ENCODE results near the gene HTT. TPM values are rescaled to one million over a fixed set of nuclear protein-coding genes. Genes with fewer than 3 reads are reported as not detected.

The HTT gene
- total RNA-seq, 1 experiment from 2014 or later: 44.4 TPM

DNA sequence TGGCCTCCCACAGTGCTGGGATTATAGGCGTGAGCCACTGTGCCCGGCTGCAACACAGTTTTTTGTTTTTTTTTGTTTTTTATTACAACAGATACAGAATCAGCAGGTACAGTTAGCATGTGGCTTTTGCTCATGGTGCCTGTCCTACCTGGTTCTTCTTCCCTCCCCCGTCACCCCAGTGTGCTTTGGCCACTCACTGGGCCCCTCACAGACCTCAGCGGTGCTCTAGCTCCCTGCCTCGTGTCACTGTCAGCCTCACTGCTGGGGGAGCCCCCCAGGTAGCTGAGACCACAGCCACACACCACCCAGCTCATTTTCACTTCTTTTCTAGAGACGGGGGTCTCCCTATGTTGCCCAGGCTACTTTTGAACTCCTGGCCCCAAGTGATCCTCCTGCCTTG is 38.8 kb upstream of the HTT start:
- CTCF ChIA-PET: no interaction called here
- no TSS peak for BruUV-seq (replicated peaks)
- no peak for DNase-seq
- TF ChIP-seq, protein P1, sequence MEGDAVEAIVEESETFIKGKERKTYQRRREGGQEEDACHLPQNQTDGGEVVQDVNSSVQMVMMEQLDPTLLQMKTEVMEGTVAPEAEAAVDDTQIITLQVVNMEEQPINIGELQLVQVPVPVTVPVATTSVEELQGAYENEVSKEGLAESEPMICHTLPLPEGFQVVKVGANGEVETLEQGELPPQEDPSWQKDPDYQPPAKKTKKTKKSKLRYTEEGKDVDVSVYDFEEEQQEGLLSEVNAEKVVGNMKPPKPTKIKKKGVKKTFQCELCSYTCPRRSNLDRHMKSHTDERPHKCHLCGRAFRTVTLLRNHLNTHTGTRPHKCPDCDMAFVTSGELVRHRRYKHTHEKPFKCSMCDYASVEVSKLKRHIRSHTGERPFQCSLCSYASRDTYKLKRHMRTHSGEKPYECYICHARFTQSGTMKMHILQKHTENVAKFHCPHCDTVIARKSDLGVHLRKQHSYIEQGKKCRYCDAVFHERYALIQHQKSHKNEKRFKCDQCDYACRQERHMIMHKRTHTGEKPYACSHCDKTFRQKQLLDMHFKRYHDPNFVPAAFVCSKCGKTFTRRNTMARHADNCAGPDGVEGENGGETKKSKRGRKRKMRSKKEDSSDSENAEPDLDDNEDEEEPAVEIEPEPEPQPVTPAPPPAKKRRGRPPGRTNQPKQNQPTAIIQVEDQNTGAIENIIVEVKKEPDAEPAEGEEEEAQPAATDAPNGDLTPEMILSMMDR (IDR thresholded peaks at IDR 0.05; ENCODE audit: unreplicated experiment): no peak
- peaks cover 42% of the 10 kb centered on the region for H3K27me3 Mint-ChIP-seq (ENCODE audit: unreplicated experiment)
- H3K9me3 Mint-ChIP-seq (ENCODE audit: low read depth, unreplicated experiment): no peaks in the 10 kb centered on the region
- intact Hi-C loops (cut with micrococcal nuclease; ENCODE audit: unreplicated experiment): no loop called here
- H3K4me3 Mint-ChIP-seq (ENCODE audit: low read depth, unreplicated experiment): no peak overlapping the region
- no peak overlapping the region for H3K27ac Mint-ChIP-seq (ENCODE audit: unreplicated experiment)
- no peaks in the 10 kb centered on the region for H3K36me3 Mint-ChIP-seq (ENCODE audit: insufficient read depth, unreplicated experiment)
- peaks cover 29% of the 10 kb centered on the region for H3K4me1 Mint-ChIP-seq (ENCODE audit: low read depth, unreplicated experiment)

DNA sequence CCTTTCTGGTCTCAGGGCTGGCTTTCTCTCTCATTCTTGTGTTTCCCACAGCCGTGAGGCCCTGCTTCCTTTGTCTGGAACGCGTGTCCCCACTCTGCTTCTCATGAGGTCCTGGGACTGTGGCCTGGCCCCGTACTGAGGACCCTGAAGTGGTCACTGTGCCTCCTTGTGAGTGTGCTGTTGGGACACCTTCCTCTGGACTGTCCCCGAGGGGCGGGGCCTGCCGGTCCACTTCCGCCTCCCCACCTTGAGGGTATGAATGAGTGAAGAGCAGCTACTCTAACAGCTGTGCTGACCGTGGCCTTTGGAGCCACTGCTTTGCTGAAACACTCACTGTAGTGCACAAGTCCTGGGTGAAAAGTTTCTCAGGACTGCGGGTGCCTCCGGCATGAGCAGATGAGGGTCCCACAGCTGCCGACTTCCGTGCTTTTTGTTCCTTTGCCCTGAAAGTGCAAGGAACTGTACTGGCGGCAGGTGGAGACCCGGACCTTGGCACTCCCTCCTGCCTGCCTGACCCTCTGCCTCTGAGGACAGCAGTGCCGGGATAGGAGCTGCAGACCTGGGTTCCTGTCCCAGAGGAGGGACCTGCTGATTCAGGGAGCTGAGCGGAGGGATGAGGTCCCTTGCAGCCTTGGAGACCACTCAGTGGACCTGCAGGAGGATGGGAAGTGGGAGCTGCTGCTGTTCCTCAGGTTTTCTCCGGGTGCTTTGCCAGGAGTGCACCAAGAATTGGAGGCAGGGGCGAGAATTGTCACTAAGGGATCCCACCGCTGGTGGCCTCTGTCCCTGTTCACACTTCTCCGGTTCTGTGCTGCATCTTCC is 38.1 kb upstream of the HTT start:
- BruUV-seq (replicated peaks): no TSS peak

DNA sequence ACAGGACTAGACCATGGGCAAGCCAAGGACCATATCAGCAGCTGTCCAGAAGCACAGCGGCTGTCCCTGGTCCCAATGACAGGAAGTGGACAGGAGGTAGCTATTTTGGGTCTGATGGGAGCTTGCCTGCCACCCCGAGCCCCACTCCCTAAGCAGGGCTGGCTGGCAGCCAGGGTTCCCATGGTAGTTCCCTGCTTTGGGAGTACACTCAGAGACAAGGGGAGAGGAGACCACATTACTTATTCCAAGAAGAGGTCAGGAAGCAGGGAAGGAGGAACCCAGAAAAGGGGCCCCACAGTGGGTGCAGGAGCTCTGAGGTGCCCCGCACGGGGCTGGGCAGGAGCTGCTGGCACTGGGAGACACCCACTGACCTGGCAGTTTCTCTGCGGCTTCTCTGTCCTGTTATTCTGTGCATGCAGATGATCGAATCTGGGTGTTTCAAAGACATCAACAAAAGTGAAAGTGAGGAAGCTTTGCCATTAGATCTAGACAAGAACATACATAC is 36.5 kb upstream of the HTT start:
- H3K4me3 Mint-ChIP-seq (ENCODE audit: low read depth, unreplicated experiment): peak overlapping the region; percentile 37
- intact Hi-C loops (cut with micrococcal nuclease; ENCODE audit: unreplicated experiment): no loop called here
- CTCF ChIA-PET: interaction anchor here (0.7 to 1.0 kb wide), 3 partner anchors 28 to 314 kb away, joined by 3 to 8 read pairs (median 4); no protein-coding TSS in a partner anchor
- no TSS peak for BruUV-seq (replicated peaks)
- H3K36me3 Mint-ChIP-seq (ENCODE audit: insufficient read depth, unreplicated experiment): no peaks in the 10 kb centered on the region
- peaks cover 16% of the 10 kb centered on the region for H3K4me1 Mint-ChIP-seq (ENCODE audit: low read depth, unreplicated experiment)
- peaks cover 40% of the 10 kb centered on the region for H3K27me3 Mint-ChIP-seq (ENCODE audit: unreplicated experiment)
- TF ChIP-seq, protein P1 (IDR thresholded peaks at IDR 0.05; ENCODE audit: unreplicated experiment): no peak
- no peak for DNase-seq
- no peaks in the 10 kb centered on the region for H3K9me3 Mint-ChIP-seq (ENCODE audit: low read depth, unreplicated experiment)
- no peak overlapping the region for H3K27ac Mint-ChIP-seq (ENCODE audit: unreplicated experiment)

More for the DNA sequence above, 38.1 kb upstream of the HTT start:
- H3K4me1 Mint-ChIP-seq (ENCODE audit: low read depth, unreplicated experiment): peaks cover 22% of the 10 kb centered on the region
- H3K36me3 Mint-ChIP-seq (ENCODE audit: insufficient read depth, unreplicated experiment): no peaks in the 10 kb centered on the region
- H3K9me3 Mint-ChIP-seq (ENCODE audit: low read depth, unreplicated experiment): no peaks in the 10 kb centered on the region
- DNase-seq: no peak
- peaks cover 36% of the 10 kb centered on the region for H3K27me3 Mint-ChIP-seq (ENCODE audit: unreplicated experiment)
- intact Hi-C loops (cut with micrococcal nuclease; ENCODE audit: unreplicated experiment): no loop called here
- peak overlapping the region; percentile 5 for H3K4me3 Mint-ChIP-seq (ENCODE audit: low read depth, unreplicated experiment)
- H3K27ac Mint-ChIP-seq (ENCODE audit: unreplicated experiment): no peak overlapping the region
- CTCF ChIA-PET: interaction anchor here (0.5 kb wide), 1 partner anchor 280 kb away, joined by 3 read pairs; no protein-coding TSS in a partner anchor
- TF ChIP-seq, protein P1 (IDR thresholded peaks at IDR 0.05; ENCODE audit: unreplicated experiment): no peak

DNA sequence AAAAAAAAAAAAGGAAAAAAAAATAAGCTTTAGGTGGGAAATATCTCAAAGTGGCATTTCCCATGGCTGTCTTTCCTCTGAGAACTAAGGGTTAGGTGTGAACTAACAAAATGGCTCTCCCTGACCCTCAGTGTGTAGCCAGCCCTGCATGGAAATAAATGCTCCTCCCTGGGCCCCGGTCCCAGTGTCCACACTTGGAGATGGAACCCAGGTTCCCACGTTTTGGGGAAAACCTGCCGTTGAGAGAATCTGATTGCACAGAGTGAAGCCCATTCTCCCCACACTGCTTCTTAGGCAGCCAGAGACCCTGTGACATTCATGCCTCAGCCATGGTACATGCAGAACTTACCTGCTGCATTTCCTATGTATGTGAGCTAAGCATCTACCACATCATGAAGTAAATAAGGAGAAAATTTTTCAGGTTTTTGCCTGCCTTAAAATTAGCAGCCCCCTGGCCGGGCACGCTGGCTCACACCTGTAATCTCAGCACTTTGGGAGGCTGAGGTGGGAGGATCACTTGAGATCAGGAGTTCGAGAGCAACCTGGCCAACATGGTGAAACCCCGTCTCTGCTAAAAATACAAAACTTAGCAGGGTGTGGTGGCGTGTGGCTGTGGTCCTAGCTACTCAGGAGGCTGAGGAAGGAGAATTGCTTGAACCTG is 34.6 kb upstream of the HTT start:
- no peak overlapping the region for H3K27ac Mint-ChIP-seq (ENCODE audit: unreplicated experiment)
- H3K4me3 Mint-ChIP-seq (ENCODE audit: low read depth, unreplicated experiment): no peak overlapping the region
- BruUV-seq (replicated peaks): no TSS peak
- peaks cover 16% of the 10 kb centered on the region for H3K4me1 Mint-ChIP-seq (ENCODE audit: low read depth, unreplicated experiment)
- H3K9me3 Mint-ChIP-seq (ENCODE audit: low read depth, unreplicated experiment): no peaks in the 10 kb centered on the region
- H3K27me3 Mint-ChIP-seq (ENCODE audit: unreplicated experiment): peaks cover 40% of the 10 kb centered on the region
- H3K36me3 Mint-ChIP-seq (ENCODE audit: insufficient read depth, unreplicated experiment): no peaks in the 10 kb centered on the region
- CTCF ChIA-PET: no interaction called here
- TF ChIP-seq, protein P1 (IDR thresholded peaks at IDR 0.05; ENCODE audit: unreplicated experiment): no peak
- no peak for DNase-seq
- intact Hi-C loops (cut with micrococcal nuclease; ENCODE audit: unreplicated experiment): no loop called here

Data from Calu3 (cell line).